ENCODE data around the gene FOXL2.

The FOXL2 gene

DNA sequence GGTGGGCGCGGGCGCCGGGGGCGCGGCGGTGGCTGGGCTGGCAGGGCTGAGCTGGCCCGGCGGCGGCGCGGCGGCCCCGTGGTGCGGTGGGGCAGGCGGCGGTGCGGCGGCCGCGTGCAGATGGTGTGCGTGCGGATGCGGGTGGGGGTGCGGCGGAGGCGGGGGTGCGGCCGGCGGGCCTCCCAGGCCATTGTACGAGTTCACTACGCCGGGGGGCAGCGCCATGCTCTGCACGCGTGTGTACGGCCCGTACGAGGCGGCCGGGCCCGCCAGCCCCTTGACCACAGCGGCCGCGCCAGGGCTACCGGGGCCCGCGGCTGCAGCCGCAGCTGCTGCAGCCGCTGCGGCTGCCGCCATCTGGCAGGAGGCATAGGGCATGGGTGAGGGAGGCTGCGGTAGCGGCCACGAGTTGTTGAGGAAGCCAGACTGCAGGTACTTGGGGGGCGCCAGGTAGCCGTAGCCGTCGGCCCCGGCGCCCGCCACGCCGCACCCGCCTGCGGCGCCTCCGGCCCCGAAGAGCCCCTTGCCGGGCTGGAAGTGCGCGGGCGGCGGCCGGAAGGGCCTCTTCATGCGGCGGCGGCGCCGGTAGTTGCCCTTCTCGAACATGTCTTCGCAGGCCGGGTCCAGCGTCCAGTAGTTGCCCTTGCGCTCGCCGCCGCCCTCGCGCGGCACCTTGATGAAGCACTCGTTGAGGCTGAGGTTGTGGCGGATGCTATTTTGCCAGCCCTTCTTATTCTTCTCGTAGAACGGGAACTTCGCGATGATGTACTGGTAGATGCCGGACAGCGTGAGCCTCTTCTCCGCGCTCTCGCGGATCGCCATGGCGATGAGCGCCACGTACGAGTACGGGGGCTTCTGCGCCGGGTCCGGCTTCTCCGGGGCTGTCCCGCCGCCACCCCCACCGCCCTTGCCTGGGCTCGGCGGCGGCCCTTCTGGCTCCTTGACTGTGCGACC lies 951 bp downstream of the FOXL2 start:
- peak; percentile 28 for DNase-seq

DNA sequence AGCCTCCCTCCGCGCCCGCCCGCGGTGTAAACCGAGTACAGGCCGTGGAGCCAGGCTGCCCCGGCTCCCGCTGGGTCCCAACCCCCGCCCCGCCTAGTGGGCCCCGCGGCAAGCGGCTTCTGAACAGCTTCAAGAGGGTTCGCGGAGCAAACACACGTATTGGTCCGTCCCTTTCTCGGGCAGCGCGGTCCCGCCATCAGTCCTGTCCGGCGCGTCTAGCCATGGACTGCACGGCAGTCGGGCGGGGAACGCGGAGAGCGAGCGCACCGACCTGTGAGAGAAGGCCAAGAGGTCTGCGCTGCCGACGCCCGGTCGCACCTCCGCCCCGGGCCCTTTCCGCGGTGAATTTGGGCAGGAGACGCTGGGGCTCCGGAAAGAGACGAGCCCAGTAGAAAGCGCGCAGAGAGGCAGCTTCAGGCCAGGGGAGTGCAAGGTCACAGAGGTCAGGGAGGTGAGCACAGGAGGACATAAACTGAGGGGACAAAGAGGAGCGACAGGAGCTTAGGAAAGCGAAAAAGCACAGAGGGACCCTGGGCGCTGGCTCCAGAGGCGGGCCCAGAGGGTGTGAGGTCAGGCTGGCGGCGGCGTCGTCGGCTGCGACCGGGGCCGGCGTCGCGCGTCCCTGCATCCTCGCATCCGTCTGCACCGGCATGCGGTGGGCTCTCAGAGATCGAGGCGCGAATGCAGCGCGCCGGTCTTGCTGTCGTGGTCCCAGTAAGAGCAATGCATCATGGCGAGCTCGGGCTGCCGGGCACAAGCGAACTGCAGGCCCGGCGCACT lies 1.8 kb downstream of the FOXL2 start:
- DNase-seq: no peak

DNA sequence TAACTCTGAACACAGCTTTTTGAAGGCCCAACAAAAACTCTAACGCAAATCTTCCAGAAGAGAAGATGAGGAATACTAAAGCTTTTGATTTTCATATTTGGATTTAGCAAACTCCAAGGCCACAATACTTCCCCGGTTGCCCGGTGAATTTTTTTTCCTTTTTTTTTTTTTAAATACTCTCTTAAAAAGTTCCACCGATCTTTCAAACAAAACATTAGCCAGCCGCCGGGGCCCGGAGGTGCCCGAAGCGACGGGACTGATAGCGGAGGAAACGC lies 2.3 kb downstream of the FOXL2 start:
- no peak for DNase-seq

DNA sequence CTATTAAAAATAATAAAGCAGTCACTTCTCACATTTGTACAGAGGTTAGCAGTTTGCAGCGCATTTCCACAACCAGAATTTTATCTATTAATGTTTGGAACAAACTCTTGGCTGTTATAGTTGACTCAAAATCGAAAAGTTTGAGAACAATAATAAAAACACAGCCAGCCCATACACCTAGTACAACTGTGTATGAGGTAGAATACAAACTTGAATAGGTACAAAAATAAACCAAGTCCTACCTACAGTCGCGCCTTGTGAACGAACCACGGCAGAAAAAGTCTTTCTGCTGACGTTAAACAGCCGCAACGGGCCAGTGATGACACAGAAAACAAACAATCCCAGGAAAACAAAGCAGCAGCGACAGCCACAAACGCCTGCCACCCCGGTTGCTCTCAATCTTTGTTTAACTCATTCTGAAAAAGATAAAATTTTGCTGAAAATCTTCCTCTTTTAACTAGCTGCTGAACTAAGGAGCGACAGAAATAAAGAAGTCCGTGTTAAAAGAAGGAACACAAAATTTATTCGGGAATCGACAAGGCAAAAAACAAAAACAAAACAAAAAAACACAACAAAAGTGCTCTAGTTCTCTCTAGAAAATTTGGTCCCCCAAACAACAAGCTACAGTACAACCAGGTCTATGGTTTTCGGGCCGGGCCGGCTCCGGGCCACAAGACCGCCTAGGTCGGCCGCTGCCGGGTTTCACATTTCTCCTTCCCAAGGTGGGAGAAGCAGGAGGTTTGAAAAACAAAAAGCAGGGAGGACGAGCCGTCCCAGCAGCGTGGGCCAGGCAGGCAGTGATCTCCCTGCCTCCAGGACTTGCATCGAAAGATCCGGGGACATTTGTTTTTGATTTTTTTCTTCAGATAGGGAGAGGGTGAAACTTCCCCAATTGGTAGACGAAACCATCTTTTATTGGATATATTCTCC lies 2.9 kb downstream of the FOXL2 start:
- DNase-seq: no peak

DNA sequence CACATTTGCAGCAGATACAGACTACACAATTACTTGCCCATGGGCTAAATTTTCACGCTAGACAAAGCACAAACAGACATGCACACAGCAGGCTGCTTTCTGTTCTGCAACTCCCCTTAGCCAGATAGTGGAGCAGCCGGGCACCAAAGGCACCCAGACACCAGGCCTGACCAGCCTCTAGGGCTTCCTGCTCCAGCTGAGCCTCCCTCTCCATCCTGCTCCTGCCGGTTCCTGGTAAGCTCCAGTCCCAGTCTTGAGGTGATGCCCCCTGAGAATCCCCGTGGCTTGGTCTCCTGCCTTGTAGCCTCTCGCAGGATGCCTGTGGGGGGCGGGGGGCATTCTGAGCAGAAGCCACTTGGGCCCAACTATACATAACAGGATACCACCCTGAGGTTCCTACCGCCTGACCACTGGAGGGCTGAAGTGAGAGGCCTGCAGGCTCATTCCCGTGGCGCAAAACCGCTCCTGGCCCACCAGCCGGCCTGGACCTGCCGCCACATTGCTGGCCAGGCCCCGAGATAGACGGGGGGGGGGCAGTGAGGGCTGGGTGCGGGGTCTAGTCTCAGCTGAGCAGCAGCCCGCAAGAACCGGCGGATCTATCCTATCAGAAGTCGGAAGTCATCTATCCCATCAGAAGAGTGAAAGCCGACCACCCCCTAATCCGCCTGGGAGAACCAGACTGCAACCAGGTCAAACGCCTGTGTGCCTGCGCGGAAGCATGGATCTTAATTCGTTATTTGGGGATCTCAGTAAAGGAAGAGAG lies 3.9 kb downstream of the FOXL2 start:
- no peak for DNase-seq

DNA sequence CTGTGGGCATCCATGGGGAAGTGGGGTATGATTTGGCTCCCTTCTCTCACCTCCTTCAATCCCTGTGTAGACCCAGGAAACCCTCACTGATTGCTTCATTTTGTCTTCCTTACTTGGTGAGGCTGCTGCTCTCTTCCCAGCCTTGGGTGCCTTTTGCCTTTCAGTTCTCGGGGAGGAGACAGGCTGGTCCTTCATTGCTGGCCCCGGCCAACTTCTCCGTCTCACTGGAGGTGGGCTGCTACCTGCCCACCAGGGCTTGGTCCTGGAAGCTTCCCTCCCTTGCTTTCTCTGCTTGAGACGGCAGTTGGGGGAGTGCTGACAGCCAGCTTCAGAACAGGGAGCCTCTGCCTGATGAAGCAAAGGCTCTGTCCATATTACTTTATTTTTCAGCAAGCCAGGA lies 4.7 kb downstream of the FOXL2 start:
- no peak for DNase-seq

DNA sequence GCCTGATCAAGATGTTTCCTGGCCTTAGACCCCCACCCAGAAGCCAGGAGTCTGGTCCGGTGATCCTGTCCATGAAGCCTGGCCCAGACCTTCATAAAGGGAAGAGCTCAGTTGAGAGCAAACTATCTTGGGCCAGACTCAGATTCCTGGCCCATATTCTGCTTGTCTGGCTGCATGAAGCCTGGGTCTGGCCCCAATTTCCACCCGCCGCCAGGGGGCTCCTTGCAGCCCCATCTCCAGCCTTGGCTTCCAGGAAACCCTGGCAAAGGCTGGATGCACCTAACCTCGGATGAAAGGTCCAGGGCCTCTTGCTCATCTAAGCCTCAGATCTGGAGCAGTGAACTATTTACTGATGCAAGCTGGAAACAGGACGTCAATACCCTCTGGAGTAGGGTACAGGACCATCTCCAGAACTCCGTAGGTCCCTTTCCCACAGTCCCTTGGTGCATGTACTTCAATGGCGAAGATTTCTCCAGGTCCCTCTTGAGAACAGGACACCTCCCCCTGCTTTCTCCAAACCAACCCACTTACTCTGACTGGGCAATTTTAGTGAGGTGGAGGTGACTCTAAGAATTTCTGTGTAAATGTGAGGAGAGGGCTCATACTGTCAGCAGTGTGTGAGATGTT lies 5.6 kb downstream of the FOXL2 start:
- DNase-seq: no peak

DNA sequence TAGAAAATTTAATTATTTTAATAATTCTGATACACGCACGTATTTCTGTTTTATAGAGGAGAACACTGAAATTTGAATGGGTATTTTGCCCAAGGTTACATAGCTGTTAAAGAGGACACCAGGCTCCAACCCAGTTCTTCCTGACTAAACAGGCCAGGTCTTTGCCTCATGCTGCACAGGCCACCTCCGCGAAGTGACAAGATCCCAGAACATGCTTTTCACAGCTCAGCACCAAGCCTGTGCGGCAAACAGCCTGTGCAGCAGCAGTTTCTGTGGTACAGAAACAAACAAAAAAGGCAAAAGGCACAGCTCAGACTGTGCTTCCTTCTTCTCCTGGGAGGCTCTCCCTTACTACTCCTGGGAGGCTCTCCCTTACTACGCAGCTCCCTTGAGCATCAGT lies 6.5 kb downstream of the FOXL2 start:
- DNase-seq: no peak

DNA sequence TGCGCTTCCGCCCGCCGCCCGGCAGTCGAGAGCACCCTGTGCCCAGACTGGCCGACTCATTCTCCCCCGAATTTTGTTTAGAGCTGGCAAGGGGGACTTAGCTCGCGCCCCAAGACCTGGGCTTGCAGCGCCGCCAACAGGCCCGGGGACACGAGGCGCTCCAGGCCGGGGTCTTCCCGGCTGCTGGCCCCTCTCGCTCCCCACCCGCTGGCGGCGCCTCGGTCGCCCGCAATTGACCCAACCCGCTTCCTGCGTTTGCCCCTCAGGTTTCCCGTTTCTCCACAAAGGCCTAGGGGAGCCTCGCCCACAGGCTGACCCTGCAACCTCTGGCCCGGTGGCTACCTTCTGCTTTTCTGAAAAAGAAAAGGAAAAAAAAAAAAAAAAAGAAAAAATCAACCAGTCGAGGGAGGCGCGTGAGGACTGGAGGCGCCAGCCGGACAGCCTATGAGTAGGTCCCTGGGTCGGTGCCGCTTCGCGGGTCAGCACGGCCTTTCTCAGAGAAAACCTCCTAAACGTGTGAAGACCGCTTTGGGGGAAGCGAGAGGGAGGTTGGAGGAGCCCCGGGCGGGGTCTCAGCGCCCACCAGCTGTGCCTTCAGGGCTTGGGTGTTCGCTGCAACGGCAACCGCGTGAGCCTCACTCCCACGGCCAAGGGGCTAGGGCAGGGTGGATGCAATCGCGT lies 7.2 kb downstream of the FOXL2 start:
- no peak for DNase-seq

DNA sequence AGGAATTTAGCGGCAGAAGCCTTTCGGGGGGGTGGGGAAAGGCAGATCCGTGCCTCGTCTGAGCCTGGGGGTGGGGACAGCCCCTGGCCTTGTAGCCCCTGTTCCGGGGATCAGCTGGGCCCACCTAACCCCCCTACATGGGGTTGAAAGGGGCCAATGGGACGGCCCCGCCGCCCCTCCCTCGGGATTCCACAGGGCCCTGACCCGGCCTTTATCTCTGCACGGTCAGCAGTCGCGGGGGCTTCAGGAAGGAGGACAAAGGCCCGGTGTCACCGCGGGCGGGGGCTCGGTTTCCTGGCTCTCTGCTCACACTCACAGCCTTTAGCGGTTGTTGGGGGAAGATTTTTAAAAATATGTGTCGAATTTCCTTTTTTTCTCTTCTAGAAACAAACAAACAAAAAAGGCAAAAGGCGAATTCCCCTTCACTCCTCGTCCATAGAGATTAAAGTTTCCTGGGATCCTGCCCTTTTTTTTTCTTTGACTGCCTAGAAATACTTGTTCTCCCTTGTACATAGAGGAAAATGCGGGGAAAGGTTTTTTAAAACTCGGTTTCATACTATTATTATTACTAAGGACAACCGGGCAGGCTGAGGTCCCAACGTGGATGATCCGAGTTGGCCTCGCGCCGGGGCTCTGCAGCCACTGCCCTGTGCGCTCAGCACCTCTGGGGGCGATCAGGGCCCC lies 7.9 kb downstream of the FOXL2 start:
- no peak for DNase-seq

DNA sequence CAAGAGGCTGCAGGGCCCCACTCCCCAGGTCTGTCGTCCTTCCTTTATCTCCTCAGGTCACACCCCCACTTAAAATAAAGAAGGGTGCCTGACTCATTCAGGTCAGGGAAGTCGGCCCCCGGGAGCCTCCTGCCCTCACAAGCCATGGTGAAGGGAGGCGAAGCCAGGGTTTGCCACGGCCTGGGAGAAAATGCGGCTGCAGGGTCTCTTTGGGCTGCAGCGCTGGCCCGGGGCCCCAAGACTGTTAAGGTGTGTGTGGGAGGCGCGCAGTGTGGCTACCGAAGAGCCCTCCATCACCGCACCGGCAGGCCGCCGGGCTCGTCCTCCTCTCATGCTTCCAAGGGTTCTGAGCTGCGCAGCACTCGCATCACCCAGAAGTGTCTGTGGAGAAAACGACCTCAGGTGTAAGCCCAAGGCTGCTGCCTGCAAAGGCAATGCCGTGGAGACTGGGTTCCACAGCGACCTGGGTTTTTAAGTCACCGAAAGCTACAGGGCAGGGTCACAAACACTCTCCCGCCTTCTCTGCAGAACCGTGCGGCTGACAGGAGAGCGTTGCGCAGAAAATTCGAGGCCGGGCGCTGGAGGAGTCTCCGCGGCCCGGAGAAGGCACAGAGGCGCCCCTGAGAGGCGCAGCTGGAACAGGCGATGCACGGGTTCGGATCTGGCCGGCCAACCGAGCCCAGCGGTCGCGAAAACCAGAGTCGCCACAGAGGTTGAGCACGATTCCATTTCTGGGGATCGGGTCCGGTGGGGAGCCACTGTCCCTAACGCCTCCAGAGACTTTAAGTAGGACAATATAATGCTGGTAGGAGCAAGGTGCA lies 8.7 kb downstream of the FOXL2 start:
- DNase-seq: no peak

DNA sequence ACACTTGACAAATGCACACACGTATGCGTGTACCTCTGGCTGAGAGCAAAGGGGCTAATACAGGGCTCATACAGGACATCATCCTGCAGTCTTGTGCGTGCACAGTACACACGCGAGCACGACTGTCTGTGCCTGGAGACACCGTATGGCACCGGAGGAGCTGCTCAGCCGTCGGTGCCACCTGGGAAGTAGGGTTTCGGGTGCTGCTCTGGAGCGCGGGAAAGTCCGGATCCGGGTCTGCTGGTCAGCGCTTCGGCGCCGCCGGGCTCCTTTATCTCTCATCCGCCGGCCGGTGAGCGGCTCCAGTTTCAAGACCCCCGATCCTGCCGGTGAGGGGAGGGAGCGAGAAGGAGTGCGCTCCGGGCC lies 9.3 kb downstream of the FOXL2 start:
- no peak for DNase-seq

DNA sequence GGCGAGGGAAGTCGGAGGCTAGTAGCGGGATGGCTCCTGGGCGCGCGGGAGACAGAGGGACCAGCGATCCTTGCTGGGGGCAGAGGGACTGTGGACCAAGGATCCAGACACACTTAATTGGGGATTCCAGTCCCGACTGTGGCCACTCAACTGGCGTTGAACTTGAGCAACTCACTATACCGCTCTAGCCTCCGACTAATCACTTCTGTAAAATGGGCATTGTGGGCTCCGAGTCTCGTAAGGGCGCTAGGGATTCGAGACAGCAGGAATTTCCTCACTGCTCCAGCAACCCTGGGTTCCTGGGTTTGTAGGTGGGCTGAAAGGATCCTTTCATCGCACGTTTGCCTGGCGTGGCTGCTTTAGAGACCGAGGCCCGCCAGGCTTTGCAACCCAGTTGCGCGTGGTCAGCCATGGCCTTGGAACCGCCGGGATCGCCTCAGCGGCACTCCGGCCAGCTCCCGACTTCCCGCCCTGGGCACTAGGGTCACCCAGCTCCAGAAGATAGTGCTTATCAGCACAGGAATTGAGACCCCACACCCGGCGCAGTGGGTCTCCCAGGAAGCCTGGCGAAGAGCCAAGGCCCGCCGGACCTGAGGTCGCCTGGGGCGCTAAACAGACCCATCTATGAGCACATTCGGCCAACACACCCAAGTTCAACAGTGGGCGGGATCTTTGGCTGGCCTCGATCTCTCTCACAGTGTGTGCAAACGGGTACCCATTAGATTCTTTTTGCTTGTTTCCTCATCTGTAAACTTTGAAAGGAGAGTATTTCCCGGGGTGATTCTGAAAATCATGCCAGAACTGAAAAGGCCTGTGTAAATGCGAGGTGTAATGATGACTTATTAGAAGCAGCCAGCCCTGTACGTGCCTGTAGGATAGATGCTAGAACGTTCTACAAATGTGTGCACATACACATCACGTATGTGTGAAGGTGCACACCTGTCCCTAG lies 9.9 kb downstream of the FOXL2 start:
- no peak for DNase-seq

DNA sequence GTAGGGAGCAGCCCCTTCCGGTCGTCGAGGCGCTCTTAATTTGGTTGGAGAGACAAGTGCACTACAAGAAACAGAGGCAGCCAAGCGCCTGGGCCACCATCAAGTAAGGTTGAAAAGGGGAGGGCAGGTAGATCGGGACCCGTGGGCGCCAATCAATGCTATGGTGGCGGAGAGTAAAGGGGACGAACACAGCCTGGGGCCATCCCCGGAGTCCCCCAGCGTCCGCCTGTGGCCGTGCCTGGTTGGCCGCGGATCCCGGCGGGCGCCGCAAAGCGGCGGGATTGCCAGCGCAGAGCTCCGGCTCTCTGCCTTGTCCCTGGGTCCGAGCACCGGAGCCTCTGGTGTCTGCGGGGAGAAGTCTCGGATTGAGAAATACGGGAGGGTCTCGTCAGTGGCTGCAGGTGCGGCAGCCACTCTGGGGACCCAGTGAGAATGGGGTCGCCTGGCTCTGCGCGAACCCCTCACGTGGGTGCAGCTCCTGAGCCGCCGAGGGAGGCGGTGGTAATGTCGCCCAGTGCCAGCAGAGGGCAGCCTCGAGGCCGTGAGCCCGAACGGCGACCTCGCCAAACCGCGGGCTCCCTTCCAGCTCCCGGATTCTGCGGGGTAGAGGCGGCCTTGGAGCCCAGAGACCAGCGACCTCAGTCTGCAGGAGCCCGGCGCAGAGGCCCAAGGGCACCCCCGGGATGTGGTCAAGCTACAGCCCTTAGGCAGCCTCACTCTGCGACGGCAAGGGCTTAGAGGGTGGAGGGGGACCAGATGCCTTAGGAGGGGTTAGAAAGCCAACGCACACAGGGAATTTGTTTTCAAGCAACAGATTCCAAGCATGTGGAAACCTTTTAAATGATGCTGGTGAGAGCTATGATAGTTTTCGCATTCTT lies 10.8 kb downstream of the FOXL2 start:
- DNase-seq: peak; percentile 47

DNA sequence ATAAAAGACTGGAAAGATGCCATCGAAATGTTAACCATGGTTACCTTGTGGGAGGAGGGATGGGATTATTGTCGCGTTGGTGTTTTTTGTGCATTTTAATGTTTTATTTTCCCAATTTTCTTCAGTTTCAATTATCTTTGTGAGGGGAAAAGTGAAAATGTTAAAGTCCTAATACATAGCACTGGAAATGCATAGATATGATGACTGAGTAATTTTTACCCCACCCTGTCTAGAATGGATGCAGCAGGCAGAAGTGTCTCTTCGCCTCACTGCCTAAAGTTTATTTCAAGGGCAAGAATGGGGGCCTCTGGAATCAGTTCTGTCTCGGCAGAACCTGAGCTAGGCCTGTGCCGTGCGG lies 11.5 kb downstream of the FOXL2 start:
- DNase-seq: no peak

DNA sequence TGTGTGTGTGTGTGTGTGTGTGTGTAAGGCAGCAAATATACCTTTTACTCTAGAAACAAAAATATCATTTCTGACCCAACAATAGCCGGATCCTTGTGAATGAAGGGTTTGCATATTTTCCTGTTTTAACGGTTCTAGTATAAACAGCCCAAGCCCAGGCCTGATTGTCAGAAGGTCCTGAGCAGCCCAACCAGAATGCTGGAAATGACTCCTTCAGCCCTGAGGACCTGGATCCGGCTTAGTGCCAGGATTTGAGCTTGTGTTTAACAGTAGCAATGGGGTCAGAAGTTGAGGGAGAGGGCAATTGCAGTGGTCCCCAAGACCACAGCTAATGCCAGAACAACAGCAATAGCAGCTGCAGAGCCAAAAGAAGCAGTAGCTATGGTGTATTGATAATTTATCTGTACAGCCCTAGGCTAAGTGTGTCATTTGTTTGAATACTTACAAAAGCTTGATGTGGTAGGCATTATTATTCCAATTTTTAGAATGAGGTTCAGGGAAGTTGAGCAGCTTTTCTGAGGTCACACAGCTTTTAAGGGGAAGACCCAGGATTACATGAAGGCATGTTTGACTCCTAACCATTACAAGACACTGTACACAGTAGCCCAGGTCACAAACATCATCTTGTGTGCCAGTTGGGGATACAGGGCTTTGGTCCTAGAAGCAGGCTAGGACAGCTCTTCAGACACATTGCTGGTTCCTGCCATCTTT lies 12.8 kb downstream of the FOXL2 start:
- no peak for DNase-seq
